HepG2 (cell line): ENCODE data around the gene SERPIND1. TPM values are rescaled to one million over a fixed set of nuclear protein-coding genes. Genes with fewer than 3 reads are reported as not detected.

ENCODE experiments used
- ATAC-seq: fragments of 200-7000 bp; cut with Tn5 transposase; 3 replicates; pipeline ENCODE4 v1.9.1; 2020; ENCODE audit warnings: mild to moderate bottlenecking, moderate library complexity
- Bru-seq: library from RNA; stranded (reverse); fragments of 400-500 nt; gene quantifications from one replicate; lab custom pipeline; 2021; lab: Mats Ljungman, UMichigan
- BruChase-seq, 2 experiments: library from RNA; stranded (reverse); fragments of 400-500 nt; gene quantifications; one replicate each; lab custom pipeline; 2021; lab: Mats Ljungman, UMichigan
- BruUV-seq: library from RNA; stranded (reverse); fragments of 400-500 nt; replicated peaks from 2 replicates; lab custom pipeline; 2021; lab: Mats Ljungman, UMichigan
- CTCF ChIA-PET: fragments of 300-600 bp; formaldehyde crosslinking; extraction: SDS; loops from one replicate; lab custom pipeline; 2021; ENCODE audit warnings: low total read pairs, inconsistent platforms, low intra/inter-chr PET ratio; lab: Yijun Ruan, JAX
- POLR2A ChIA-PET: fragments of 350-600 bp; sonication (Branson Sonifier 250); formaldehyde crosslinking; loops from one replicate; lab custom pipeline; 2020; ENCODE audit warnings: antibody characterized with exemption, inconsistent platforms; lab: Yijun Ruan, JAX
- DNase-seq: peaks from one replicate; pipeline ENCODE4 v3.0.0-alpha.2; 2015; ENCODE audit warnings: low spot score
- FAIRE-seq: peaks from 3 replicates; lab custom pipeline; 2011; peaks lifted over from hg19 to GRCh38; lab: Jason Lieb, UNC
- H2AFZ ChIP-seq: one replicate; pipeline ENCODE4 v1.6.1; 2011; ENCODE audit warnings: low read length, inconsistent platforms
- H3K27ac ChIP-seq: fragments of 300-600 bp; 3 replicates; pipeline ENCODE4 v1.8.0; 2011; ENCODE audit warnings: mixed run types, mild to moderate bottlenecking, mixed read lengths, low read length, inconsistent platforms; ENCODE audit not compliant: insufficient read depth; ENCODE audit errors: extremely low read length
- H3K27me3 ChIP-seq, 2 experiments: fragments of 200-600 bp in 1 of 2; 2 replicates in 1 of 2; 3 replicates in 1 of 2; pipeline versions ENCODE4 v1.6.0 to v1.8.0; 2011; ENCODE audit warnings: low read length in 2 of 2, mild to moderate bottlenecking in 2 of 2, moderate library complexity in 2 of 2, inconsistent platforms in 1 of 2; ENCODE audit not compliant: insufficient read depth in 2 of 2, control insufficient read depth in 1 of 2
- H3K36me3 ChIP-seq, 2 experiments: fragments of 200-600 bp in 1 of 2; replicated peaks in 1 of 2; 2 replicates in 1 of 2; 3 replicates in 1 of 2; pipeline versions ENCODE4 v1.5.1 to v1.8.0; 2011; ENCODE audit warnings: low read length in 2 of 2, inconsistent platforms in 1 of 2; ENCODE audit not compliant: insufficient read depth in 2 of 2, control insufficient read depth in 1 of 2
- H3K4me1 ChIP-seq: 2 replicates; pipeline ENCODE4 v1.5.1; 2012; ENCODE audit warnings: low read length, inconsistent platforms; ENCODE audit not compliant: insufficient read depth
- H3K4me2 ChIP-seq: 2 replicates; pipeline ENCODE4 v1.6.0; 2011; ENCODE audit warnings: low read depth, low read length, inconsistent platforms
- H3K4me3 ChIP-seq, 3 experiments: fragments of 200-600 bp in 1 of 3; sonication (generic), shearing (Covaris generic) in 1 of 3; replicated peaks in 1 of 3; 2 replicates each; pipeline ENCODE4 v1.5.1; 2011 to 2016; ENCODE audit warnings: low read length in 3 of 3, inconsistent platforms in 2 of 3, low read depth in 2 of 3, mild to moderate bottlenecking in 2 of 3, control low read depth in 1 of 3, mixed read lengths in 1 of 3; ENCODE audit not compliant: insufficient read depth in 1 of 3
- H3K79me2 ChIP-seq: one replicate; pipeline ENCODE4 v1.6.1; 2011; ENCODE audit warnings: low read length, inconsistent platforms; ENCODE audit not compliant: insufficient read depth
- H3K9ac ChIP-seq: 2 replicates; pipeline ENCODE4 v1.6.0; 2011; ENCODE audit warnings: mild to moderate bottlenecking, low read depth, low read length, inconsistent platforms; ENCODE audit not compliant: insufficient read depth
- H3K9me3 ChIP-seq: 2 replicates; pipeline ENCODE4 v1.5.1; 2012; ENCODE audit warnings: mild to moderate bottlenecking, low read length
- H4K20me1 ChIP-seq: 2 replicates; pipeline ENCODE4 v1.6.0; 2011; ENCODE audit warnings: inconsistent platforms, mild to moderate bottlenecking, low read length, moderate library complexity; ENCODE audit not compliant: insufficient read depth
- CREB1 ChIP-seq, 2 experiments: fragments of 450-650 bp in 1 of 2; IDR thresholded peaks; 2 replicates each; pipeline ENCODE4 v1.6.1; 2016 to 2017; ENCODE audit warnings: control low read depth in 1 of 2, mild to moderate bottlenecking in 1 of 2, missing compliant biosample characterization in 1 of 2, missing genetic modification characterization in 1 of 2
- HDAC1 ChIP-seq: sonication (generic); formaldehyde crosslinking; IDR thresholded peaks from 2 replicates; pipeline ENCODE4 v1.5.1; 2020; ENCODE audit warnings: mild to moderate bottlenecking, missing genetic modification reagents
- JUN ChIP-seq: sonication (generic); formaldehyde crosslinking; IDR thresholded peaks from 2 replicates; pipeline ENCODE4 v1.4.0; 2020; ENCODE audit warnings: mild to moderate bottlenecking, missing genetic modification reagents
- POGZ ChIP-seq: sonication (generic); formaldehyde crosslinking; IDR thresholded peaks from 2 replicates; pipeline ENCODE4 v1.4.0; 2020; ENCODE audit warnings: mild to moderate bottlenecking, missing genetic modification reagents
- POLR2AphosphoS5 ChIP-seq: IDR thresholded peaks from 2 replicates; pipeline ENCODE4 v1.6.1; 2012; ENCODE audit warnings: low read depth, low read length
- SRSF4 ChIP-seq: fragments of 200-400 bp; formaldehyde crosslinking; IDR thresholded peaks from one replicate; pipeline ENCODE4 v1.6.1; 2018; ENCODE audit warnings: mild to moderate bottlenecking, low read depth, low read length, moderate library complexity; ENCODE audit not compliant: poor library complexity, severe bottlenecking
- SRY ChIP-seq: sonication (generic); formaldehyde crosslinking; IDR thresholded peaks from 2 replicates; pipeline ENCODE4 v1.8.0; 2022; ENCODE audit warnings: mild to moderate bottlenecking, missing genetic modification reagents
- ZNF3 ChIP-seq: IDR thresholded peaks from 2 replicates; pipeline ENCODE4 v1.7.0; 2017; ENCODE audit warnings: inconsistent platforms
- ZNF552 ChIP-seq: sonication (generic); formaldehyde crosslinking; IDR thresholded peaks from 2 replicates; pipeline ENCODE4 v1.9.0; 2022; ENCODE audit warnings: missing genetic modification reagents, mild to moderate bottlenecking, borderline replicate concordance
- ZSCAN30 ChIP-seq: sonication (generic); formaldehyde crosslinking; IDR thresholded peaks from 2 replicates; pipeline ENCODE4 v1.5.0; 2020; ENCODE audit warnings: mild to moderate bottlenecking, missing genetic modification reagents
- WGBS: methylation state at CpG from one replicate; pipeline ENCODE4 v1.1.6; 2017; ENCODE audit warnings: low lambda C conversion rate; 5-methylcytosine and 5-hydroxymethylcytosine counted together
- in situ Hi-C: cut with HindIII; loops from 2 replicates; pipeline ENCODE4 v1.10.0; 2017; ENCODE audit warnings: low pct_unique_long_range_greater_than_20kb; ENCODE audit not compliant: extremely low pct_ligation_motif_present
- intact Hi-C: fragments of 100-400 bp; cut with micrococcal nuclease; formaldehyde crosslinking; loops from one replicate; pipeline ENCODE4 v1.10.0; 2022; ENCODE audit not compliant: unreplicated experiment
- long read RNA-seq, 2 experiments: library from RNA in 1 of 2; library from polyadenylated mRNA in 1 of 2; stranded (forward) in 1 of 2; unstranded in 1 of 2; transcript quantifications; one replicate each; pipeline ENCODE4 v2.0.0, GENCODE V29; 2019 to 2022
- polyA minus RNA-seq, 3 experiments: library from RNA; depleted of rRNA, polyadenylated mRNA; stranded (reverse); fragments of >200 nt; gene quantifications; 2 replicates each; pipeline ENCODE4 v1.2.3, GENCODE V29; 2011; ENCODE audit warnings: low replicate concordance in 1 of 3
- polyA plus RNA-seq, 8 experiments: library from polyadenylated mRNA; depleted of rRNA in 3 of 8; stranded (reverse) in 7 of 8; unstranded in 1 of 8; fragments of >200 nt; fragmentation: Illumina TruSeq in 4 of 8; extraction: Trizol in 4 of 8; gene quantifications; 2 replicates each; pipeline versions ENCODE4 v1.2.1 to v1.2.3, GENCODE V29; 2011 to 2016; ENCODE audit warnings: low read depth in 4 of 8, missing spikeins in 1 of 8, mixed read lengths in 1 of 8; ENCODE audit not compliant: insufficient read depth in 1 of 8
- total RNA-seq, 5 experiments: library from RNA; depleted of rRNA; stranded (reverse); fragments of >200 nt; fragmentation: Illumina TruSeq; extraction: Trizol; gene quantifications; 2 replicates each; pipeline ENCODE4 v1.2.3, GENCODE V29; 2016; ENCODE audit warnings: low read depth in 1 of 5
- TF ChIP-seq, protein P1 (sequence below): sonication (generic); formaldehyde crosslinking; IDR thresholded peaks from 2 replicates; pipeline ENCODE4 v1.8.1; 2022; ENCODE audit warnings: low read depth, mild to moderate bottlenecking, missing genetic modification reagents
- TF ChIP-seq, protein P2 (sequence below): sonication (generic); formaldehyde crosslinking; conservative IDR thresholded peaks from 2 replicates; pipeline ENCODE4 v1.4.0; 2020; ENCODE audit warnings: missing genetic modification reagents

Gene SERPIND1, protein sequence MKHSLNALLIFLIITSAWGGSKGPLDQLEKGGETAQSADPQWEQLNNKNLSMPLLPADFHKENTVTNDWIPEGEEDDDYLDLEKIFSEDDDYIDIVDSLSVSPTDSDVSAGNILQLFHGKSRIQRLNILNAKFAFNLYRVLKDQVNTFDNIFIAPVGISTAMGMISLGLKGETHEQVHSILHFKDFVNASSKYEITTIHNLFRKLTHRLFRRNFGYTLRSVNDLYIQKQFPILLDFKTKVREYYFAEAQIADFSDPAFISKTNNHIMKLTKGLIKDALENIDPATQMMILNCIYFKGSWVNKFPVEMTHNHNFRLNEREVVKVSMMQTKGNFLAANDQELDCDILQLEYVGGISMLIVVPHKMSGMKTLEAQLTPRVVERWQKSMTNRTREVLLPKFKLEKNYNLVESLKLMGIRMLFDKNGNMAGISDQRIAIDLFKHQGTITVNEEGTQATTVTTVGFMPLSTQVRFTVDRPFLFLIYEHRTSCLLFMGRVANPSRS
- total RNA-seq (2016; rRNA removed; fragmentation: Illumina TruSeq; extraction: Trizol) (55.6 and 111 TPM in 2 replicates), polyA plus RNA-seq (2011; rRNA removed) (350 and 408 TPM in 2 replicates), polyA minus RNA-seq (2011; rRNA and poly(A)+ RNA removed; ENCODE audit: low replicate concordance) (0.37 and 351 TPM in 2 replicates), Bru-seq, nascent RNA (percentile 95 among the genes with signal in this experiment), BruChase-seq, experiment 1, labeled RNA remaining after a 6-hour chase (percentile 97 among the genes with signal in this experiment), BruChase-seq, experiment 2, labeled RNA remaining after a 2-hour chase (percentile 93 among the genes with signal in this experiment)
- total RNA-seq (2016; cell fraction: cytosol; rRNA removed; fragmentation: Illumina TruSeq; extraction: Trizol; ENCODE audit: low read depth): 16.4 and 19.8 TPM in 2 replicates
- total RNA-seq (2016; cell fraction: insoluble cytoplasmic fraction; rRNA removed; fragmentation: Illumina TruSeq; extraction: Trizol): 53.2 and 106 TPM in 2 replicates
- total RNA-seq (2016; cell fraction: membrane; rRNA removed; fragmentation: Illumina TruSeq; extraction: Trizol): 35.3 and 35.7 TPM in 2 replicates
- 108 and 133 TPM in 2 replicates for total RNA-seq (2016; cell fraction: nucleus; rRNA removed; fragmentation: Illumina TruSeq; extraction: Trizol)
- polyA plus RNA-seq (2011; cell fraction: cytosol; rRNA removed): 341 and 453 TPM in 2 replicates
- polyA plus RNA-seq (2011; cell fraction: nucleus; rRNA removed): 146 and 188 TPM in 2 replicates
- polyA plus RNA-seq (2012): 497 and 593 TPM in 2 replicates
- 30.3 and 32.4 TPM in 2 replicates for polyA plus RNA-seq (2016; cell fraction: cytosol; fragmentation: Illumina TruSeq; extraction: Trizol; ENCODE audit: low read depth)
- 91.5 and 101 TPM in 2 replicates for polyA plus RNA-seq (2016; cell fraction: insoluble cytoplasmic fraction; fragmentation: Illumina TruSeq; extraction: Trizol; ENCODE audit: low read depth)
- polyA plus RNA-seq (2016; cell fraction: membrane; fragmentation: Illumina TruSeq; extraction: Trizol; ENCODE audit: low read depth): 45.7 and 51.9 TPM in 2 replicates
- polyA plus RNA-seq (2016; cell fraction: nucleus; fragmentation: Illumina TruSeq; extraction: Trizol; ENCODE audit: insufficient read depth, low read depth): 228 and 244 TPM in 2 replicates
- 132 and 186 TPM in 2 replicates for polyA minus RNA-seq (2011; cell fraction: cytosol; rRNA and poly(A)+ RNA removed)
- polyA minus RNA-seq (2011; cell fraction: nucleus; rRNA and poly(A)+ RNA removed): 67.9 and 98.5 TPM in 2 replicates
- long read RNA-seq, experiment 1, transcript SERPIND1-202 (4 exons, 1,798 nt): minor isoform, 162 of 748 reads
- long read RNA-seq, experiment 1, transcript SERPIND1-201 (5 exons, 2,437 nt): major isoform, 519 of 748 reads
- long read RNA-seq, experiment 1, partial matches to known transcripts: 50 of 748 reads
- long read RNA-seq, experiment 1, other reads (novel, unspliced or antisense): 17 of 748 reads
- long read RNA-seq, experiment 2, transcript SERPIND1-201 (5 exons, 2,437 nt): minor isoform, 128 of 1,028 reads
- long read RNA-seq, experiment 2, transcript SERPIND1-202 (4 exons, 1,798 nt): major isoform, 728 of 1,028 reads
- long read RNA-seq, experiment 2, partial matches to known transcripts: 156 of 1,028 reads
- long read RNA-seq, experiment 2, other reads (novel, unspliced or antisense): 16 of 1,028 reads

DNA sequence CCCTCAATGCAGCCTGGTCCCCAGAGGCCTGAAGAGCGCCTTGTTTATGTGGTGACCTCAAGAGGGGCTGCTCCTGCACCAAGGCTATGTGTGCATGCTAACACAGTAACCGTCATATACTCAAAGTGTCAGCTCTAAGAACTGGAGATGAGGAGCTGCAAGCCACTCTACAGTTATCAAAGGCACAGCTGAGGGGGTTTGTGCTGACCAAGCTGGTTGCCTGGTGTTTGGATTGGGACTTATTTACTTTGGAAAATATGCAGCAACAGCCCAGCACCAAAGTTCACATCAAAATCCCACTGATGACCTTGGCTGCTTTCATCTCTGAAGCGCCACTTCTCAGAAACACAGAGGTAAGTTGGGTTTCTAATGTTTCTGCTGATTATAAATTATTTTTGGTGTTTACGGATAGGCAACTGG lies at the start of gene SERPIND1:
Gene SERPIND1 (plus strand): TSS at position 321 of the 420 bp plus-strand sequence. CDS start 5,200 bp downstream, outside the sequence.
- Histone ChIP-seq H3K9me3 (no peaks in the 10 kb centered on the region), H3K27me3 (no peaks in the 10 kb centered on the region), H3K27ac (peak within 1 kb of the TSS; percentile 90), H3K79me2 (peaks cover 39% of the 10 kb centered on the region), H3K4me1 (peaks cover 63% of the 10 kb centered on the region), H3K4me3 (peak within 1 kb of the TSS; percentile 61 to 84 (median 70)), H4K20me1 (no peaks in the 10 kb centered on the region; the same call in 1 of the 2 replicates), H2AFZ (no peak within 1 kb of the TSS), H3K4me2 (peak within 1 kb of the TSS; percentile 80), H3K9ac (peak within 1 kb of the TSS; percentile 83), H3K36me3 (peaks cover 3% of the 10 kb centered on the region in 2 experiments; a peak in 2 of 5 replicates)
- POLR2A ChIA-PET: interaction anchor here (0.6 to 9.0 kb wide), 12 partner anchors 13 to 206 kb away, joined by 3 to 172 read pairs (median 3); partner anchors contain the start of gene CRKL
- DNase-seq (peak; percentile 94), ATAC-seq (peak; percentile 77), FAIRE-seq (peak; percentile 68)
- CTCF ChIA-PET: interaction anchor here (1.1 to 1.4 kb wide), 2 partner anchors 10 to 15 kb away, joined by 3 read pairs; no protein-coding TSS in a partner anchor
- 0% methylated on average over 3 of the region's 4 CpGs for WGBS
- intact Hi-C loops: loop anchor here (10.0 kb wide), 1 partner anchor 181 kb away; no protein-coding TSS in a partner anchor
- no TSS peak for BruUV-seq
- in situ Hi-C loops: no loop called here
- TF ChIP-seq SRY (CRISPR knock-in tag): no peak; the same call in 1 of the 2 replicates
- no peak for TF ChIP-seq SRSF4
- TF ChIP-seq POGZ (CRISPR knock-in tag): 0 out of 2 replicates have a peak, but pooled peaks have one; percentile 18
- TF ChIP-seq JUN (CRISPR knock-in tag): 0 out of 2 replicates have a peak, but pooled peaks have one; percentile 34
- no peak for TF ChIP-seq ZNF3 (CRISPR knock-in tag)
- TF ChIP-seq ZSCAN30: no peak
- TF ChIP-seq POLR2AphosphoS5: peak; percentile 93
- TF ChIP-seq, protein P1, sequence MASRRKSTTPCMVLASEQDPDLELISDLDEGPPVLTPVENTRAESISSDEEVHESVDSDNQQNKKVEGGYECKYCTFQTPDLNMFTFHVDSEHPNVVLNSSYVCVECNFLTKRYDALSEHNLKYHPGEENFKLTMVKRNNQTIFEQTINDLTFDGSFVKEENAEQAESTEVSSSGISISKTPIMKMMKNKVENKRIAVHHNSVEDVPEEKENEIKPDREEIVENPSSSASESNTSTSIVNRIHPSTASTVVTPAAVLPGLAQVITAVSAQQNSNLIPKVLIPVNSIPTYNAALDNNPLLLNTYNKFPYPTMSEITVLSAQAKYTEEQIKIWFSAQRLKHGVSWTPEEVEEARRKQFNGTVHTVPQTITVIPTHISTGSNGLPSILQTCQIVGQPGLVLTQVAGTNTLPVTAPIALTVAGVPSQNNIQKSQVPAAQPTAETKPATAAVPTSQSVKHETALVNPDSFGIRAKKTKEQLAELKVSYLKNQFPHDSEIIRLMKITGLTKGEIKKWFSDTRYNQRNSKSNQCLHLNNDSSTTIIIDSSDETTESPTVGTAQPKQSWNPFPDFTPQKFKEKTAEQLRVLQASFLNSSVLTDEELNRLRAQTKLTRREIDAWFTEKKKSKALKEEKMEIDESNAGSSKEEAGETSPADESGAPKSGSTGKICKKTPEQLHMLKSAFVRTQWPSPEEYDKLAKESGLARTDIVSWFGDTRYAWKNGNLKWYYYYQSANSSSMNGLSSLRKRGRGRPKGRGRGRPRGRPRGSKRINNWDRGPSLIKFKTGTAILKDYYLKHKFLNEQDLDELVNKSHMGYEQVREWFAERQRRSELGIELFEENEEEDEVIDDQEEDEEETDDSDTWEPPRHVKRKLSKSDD (CRISPR knock-in tag): no peak
- TF ChIP-seq ZNF552 (CRISPR knock-in tag): no peak
- TF ChIP-seq, protein P2, sequence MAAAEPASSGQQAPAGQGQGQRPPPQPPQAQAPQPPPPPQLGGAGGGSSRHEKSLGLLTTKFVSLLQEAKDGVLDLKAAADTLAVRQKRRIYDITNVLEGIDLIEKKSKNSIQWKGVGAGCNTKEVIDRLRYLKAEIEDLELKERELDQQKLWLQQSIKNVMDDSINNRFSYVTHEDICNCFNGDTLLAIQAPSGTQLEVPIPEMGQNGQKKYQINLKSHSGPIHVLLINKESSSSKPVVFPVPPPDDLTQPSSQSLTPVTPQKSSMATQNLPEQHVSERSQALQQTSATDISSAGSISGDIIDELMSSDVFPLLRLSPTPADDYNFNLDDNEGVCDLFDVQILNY (CRISPR knock-in tag): no peak
- TF ChIP-seq CREB1 (IDR thresholded peaks at IDR 0.05): no peak
- TF ChIP-seq CREB1 (CRISPR knock-in tag; IDR thresholded peaks at IDR 0.05): no peak; the same call in none of the 2 replicates
- TF ChIP-seq HDAC1 (CRISPR knock-in tag): peak; percentile 83
